GM12865 (cell line): Measurements from ENCODE around the gene MAD2L1.

Source experiments
- DNase-seq: peaks from one replicate; pipeline ENCODE4 v3.0.0; 2010; ENCODE audit warnings: low read depth
- H3K4me3 ChIP-seq: 2 replicates; pipeline ENCODE4 v1.5.1; 2011; ENCODE audit warnings: mild to moderate bottlenecking, low read depth, low read length, control low read depth
- CTCF ChIP-seq: IDR thresholded peaks from 2 replicates; pipeline ENCODE4 v1.5.1; 2011; ENCODE audit warnings: low read length, control low read depth, low read depth, inconsistent platforms; ENCODE audit not compliant: insufficient read depth; ENCODE audit errors: missing control alignments

The MAD2L1 gene

GRCh38 chr4:120059036-120059435 lies 7.6 kb downstream of the MAD2L1 start:
- no peak for DNase-seq
- H3K4me3 ChIP-seq, result no peak overlapping the region
- no peak for TF ChIP-seq CTCF

- no peak overlapping the region for H3K4me3 ChIP-seq
- no peak for DNase-seq
- no peak for TF ChIP-seq CTCF
Observed at GRCh38 chr4:120057416-120057815, 9.2 kb downstream of the MAD2L1 start.

DNA sequence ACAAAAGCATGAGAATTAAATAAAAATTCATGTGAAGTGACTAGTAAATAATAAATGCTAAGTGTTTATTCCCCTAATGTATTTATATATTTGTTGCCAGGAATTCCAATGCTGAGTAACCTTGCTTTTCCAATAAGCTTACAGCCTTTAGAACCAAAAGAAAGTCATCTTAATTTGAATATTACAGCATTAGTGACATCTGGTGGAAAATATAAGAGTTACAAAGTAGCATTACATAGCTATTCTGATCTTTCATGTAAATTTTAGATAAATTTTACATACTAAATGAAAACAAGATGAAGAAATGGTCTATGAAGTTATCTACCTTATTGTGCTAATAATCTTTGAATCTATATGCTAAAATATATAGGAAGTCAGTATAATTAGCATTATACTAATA lies 10.4 kb downstream of the MAD2L1 start:
- no peak overlapping the region for H3K4me3 ChIP-seq
- no peak for TF ChIP-seq CTCF
- DNase-seq, result no peak

DNA sequence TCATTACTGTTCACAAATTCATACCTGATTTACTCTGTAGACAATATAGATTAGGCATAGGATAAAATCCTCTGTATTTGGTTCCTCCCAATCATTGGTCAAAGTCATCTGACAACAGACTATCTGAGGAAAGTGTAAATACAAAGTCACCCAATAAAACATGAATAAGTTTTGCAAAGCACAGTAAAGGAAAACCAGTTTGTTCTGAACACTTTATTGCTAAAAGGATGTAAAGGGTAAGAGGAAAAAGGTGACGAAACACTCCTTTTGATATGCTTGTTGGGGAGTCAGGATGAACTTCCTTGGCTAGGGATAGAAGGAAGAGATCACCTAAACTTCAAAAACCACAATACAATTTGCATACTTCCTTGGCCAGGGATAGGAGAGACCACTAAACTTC lies 10.9 kb downstream of the MAD2L1 start:
- H3K4me3 ChIP-seq, result no peak overlapping the region
- TF ChIP-seq CTCF, result no peak
- no peak for DNase-seq

DNA sequence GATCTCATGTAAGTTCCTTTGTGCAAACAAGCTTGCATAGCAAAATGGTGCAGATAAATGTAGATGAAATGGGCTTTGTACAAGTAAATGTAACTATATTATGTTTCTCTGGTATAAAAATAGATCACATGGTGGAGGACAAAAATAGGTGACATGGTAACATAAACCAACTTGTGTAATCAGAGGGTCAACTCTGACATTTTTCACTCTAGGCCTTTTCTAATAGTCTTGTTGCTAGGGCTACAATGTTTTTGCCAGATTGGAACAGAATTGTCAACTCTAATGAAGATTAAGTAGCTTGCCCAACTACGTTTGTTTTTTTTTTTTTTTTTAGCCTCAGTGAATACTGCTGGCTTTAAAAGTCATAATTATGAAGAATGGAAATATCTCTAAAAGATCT lies 11.5 kb downstream of the MAD2L1 start:
- no peak overlapping the region for H3K4me3 ChIP-seq
- TF ChIP-seq CTCF, result no peak
- no peak for DNase-seq

- TF ChIP-seq CTCF, result no peak
- H3K4me3 ChIP-seq, result no peak overlapping the region
- DNase-seq, result no peak
Observed at GRCh38 chr4:120053911-120054310, 12.7 kb downstream of the MAD2L1 start.

- TF ChIP-seq CTCF, result no peak
- H3K4me3 ChIP-seq, result no peak overlapping the region
- no peak for DNase-seq
Observed at GRCh38 chr4:120052856-120053255, 13.8 kb downstream of the MAD2L1 start.
